Activated T-helper 2 cell treated with anti-CD3 and anti-CD28 coated beads, Interferon-gamma antibody, Interleukin-2, Interleukin-4, amounts not matched to agents 10 μg/mL and 5 μg/mL and 100 μg/mL, durations not matched to agents 14 hours and 24 hours and 36 hours (primary cell): ENCODE data around the gene C3. TPM values are rescaled to one million over a fixed set of nuclear protein-coding genes. Genes with fewer than 3 reads are reported as not detected.
"Not testable (repeated sequence)": the region's sequence is repeated elsewhere in the genome, so short reads cannot be mapped to it uniquely, and the experiment has no call there.

Experiments
- DNase-seq: peaks from one replicate; pipeline ENCODE4 v3.0.0; 2021; ENCODE audit warnings: low spot score
- H3K27ac Mint-ChIP-seq: one replicate; pipeline ENCODE4 v1.8.0; 2021; ENCODE audit warnings: mixed read lengths
- H3K27me3 Mint-ChIP-seq: one replicate; pipeline ENCODE4 v1.8.0; 2021; ENCODE audit warnings: low read depth, mixed read lengths
- H3K36me3 Mint-ChIP-seq: one replicate; pipeline ENCODE4 v1.8.0; 2021; ENCODE audit warnings: low read depth, mixed read lengths
- H3K4me1 Mint-ChIP-seq: one replicate; pipeline ENCODE4 v1.8.0; 2021; ENCODE audit warnings: low read depth, mixed read lengths
- H3K4me3 Mint-ChIP-seq: one replicate; pipeline ENCODE4 v1.8.0; 2021; ENCODE audit warnings: low read depth, mild to moderate bottlenecking, moderate library complexity, mixed read lengths
- H3K9me3 Mint-ChIP-seq: one replicate; pipeline ENCODE4 v1.8.0; 2021; ENCODE audit warnings: mixed read lengths
- intact Hi-C: fragments of 100-400 bp; cut with micrococcal nuclease; formaldehyde crosslinking; loops from one replicate; pipeline ENCODE4 v1.15.1; 2023
- total RNA-seq: library from RNA; stranded (reverse); gene quantifications from 2 replicates; pipeline ENCODE4 v1.2.3, GENCODE V29; 2022

C3 gene
- total RNA-seq, 1 donor from 2014 or later = 4.4 TPM

DNA sequence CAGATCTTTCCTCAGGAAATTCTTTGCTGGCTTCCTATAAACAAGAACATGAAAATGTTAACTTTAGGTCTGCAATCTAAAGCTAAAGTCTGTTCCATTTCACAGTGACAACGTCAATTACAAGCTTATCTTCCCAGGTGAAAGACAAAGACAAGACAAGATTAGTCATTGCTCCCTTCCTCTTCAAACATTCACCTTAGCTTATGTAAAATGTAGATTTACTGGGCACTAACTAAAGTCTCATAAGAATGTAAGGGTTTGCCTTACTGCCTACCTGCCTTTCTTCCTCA, 67.7 kb downstream of the C3 start:
- Mint-ChIP-seq H3K36me3 (peaks cover 13% of the 10 kb centered on the region), H3K27me3 (no peaks in the 10 kb centered on the region), H3K4me3 (no peak overlapping the region), H3K4me1 (peaks cover 54% of the 10 kb centered on the region), H3K27ac (peak overlapping the region; percentile 85), H3K9me3 (no peaks in the 10 kb centered on the region)
- intact Hi-C loops = no loop called here
- no peak for DNase-seq

DNA sequence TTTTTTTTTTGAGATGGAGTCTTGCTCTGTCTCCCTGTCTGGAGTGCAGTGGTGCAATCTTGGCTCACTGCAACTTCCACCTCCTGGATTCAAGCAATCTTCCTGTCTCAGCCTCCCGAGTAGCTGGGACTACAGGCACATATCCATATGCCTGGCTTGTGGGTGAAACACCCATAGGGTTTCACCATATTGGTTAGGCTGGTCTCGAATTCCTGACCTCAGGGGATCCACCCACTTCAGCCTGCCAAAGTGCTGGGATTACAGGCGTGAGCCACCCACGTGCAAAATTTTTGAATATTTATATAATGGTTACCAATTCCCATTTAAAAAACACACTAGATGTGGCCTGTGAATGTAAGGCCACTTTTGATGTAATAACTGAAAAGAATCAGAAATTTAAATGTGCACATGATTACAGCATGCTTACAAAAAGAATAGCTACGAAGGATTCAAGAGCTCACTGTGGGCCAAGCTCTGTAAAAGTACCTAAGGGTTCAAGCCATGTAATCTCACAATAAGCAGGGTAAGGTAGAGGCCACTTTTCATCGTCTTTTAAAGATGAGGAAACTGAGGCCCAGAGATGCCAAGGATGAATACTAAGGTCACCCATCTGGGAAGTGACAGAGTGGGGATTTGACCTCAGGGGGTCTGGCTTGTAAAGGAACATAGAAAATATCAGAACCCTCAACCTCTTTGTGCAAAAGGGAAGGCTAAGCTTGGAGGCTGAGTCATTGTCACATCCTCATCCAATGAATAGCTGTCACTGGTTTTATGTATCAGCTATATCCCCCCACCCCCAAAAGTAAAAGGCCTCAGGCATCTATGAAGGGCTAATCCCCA, 68.3 kb downstream of the C3 start:
- Mint-ChIP-seq H3K27ac (peak overlapping the region; percentile 85), H3K4me1 (peaks cover 49% of the 10 kb centered on the region), H3K4me3 (no peak overlapping the region), H3K9me3 (no peaks in the 10 kb centered on the region), H3K36me3 (peaks cover 8% of the 10 kb centered on the region), H3K27me3 (no peaks in the 10 kb centered on the region)
- intact Hi-C loops = no loop called here
- DNase-seq = no peak

DNA sequence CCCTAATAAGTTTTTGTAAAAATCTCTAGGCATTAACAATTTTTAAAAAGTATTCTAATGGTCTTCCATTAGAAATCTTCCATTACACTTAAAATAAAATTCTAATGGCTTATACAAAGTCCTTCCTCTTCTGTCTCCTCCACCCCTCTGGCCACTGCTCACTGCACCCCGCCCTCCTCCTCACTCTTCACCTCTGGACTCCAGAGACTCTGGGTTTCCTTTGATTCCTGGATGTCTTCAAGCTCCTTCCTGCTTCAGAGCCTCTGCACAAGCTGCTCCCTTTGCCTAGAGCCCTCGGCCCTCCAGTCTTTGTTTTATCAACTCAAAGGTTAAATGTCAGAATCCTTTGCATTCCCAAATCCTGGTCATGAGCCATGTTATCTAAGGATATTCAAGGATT, 71.3 kb downstream of the C3 start:
- Mint-ChIP-seq H3K9me3 (no peaks in the 10 kb centered on the region), H3K4me1 (peaks cover 35% of the 10 kb centered on the region), H3K27me3 (no peaks in the 10 kb centered on the region), H3K27ac (no peak overlapping the region), H3K4me3 (no peak overlapping the region), H3K36me3 (no peaks in the 10 kb centered on the region)
- DNase-seq = no peak
- intact Hi-C loops = no loop called here

DNA sequence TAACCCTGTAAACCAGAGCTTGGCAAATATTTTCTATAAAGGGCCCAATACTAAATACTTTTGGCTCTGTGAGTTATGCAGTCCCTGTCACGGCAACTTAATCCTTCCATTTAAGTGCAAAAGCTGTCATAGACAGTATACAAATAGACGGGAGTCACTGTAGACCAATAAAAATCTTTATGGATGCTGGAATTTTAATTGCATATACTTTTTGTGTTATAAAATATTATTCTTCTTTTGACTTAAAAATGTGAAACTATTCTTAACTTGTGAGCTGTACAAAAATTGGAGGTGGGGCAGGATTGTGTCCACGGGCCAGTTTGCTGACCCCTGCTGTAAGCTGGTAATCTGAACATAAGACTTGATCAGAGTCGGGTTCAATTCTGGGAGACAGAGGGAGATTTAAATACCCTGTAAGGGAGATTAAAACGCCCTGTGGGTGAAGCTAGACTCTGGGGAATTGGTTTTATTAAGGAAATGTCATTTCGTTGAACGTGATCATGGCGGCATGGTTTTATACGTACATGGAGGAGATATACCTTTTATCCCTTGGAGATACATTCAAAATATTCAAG, 72.2 kb downstream of the C3 start:
- Mint-ChIP-seq H3K9me3 (no peaks in the 10 kb centered on the region), H3K4me3 (no peak overlapping the region), H3K4me1 (peaks cover 31% of the 10 kb centered on the region), H3K27me3 (no peaks in the 10 kb centered on the region), H3K36me3 (no peaks in the 10 kb centered on the region), H3K27ac (no peak overlapping the region)
- intact Hi-C loops = no loop called here
- DNase-seq = no peak

DNA sequence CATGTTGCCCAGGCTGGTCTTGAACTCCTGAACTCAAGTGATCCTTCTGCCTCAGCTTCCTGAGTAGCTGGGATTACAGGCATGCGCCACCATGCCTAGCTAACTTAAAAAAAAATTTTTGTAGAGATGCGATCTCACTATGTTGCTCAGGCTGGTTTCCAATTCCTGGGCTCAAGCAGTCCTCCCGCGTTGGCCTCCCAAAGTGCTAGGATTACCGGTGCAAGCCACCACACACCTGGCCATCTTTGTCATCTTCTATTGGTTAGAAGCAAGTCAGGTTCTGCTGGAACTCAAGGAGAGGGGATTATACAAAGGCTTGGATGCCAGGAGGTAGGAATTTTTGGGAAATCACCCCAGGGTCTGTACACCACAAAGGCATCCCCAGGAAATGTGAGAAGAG, 75.7 kb downstream of the C3 start:
- H3K27me3 Mint-ChIP-seq = no peaks in the 10 kb centered on the region

DNA sequence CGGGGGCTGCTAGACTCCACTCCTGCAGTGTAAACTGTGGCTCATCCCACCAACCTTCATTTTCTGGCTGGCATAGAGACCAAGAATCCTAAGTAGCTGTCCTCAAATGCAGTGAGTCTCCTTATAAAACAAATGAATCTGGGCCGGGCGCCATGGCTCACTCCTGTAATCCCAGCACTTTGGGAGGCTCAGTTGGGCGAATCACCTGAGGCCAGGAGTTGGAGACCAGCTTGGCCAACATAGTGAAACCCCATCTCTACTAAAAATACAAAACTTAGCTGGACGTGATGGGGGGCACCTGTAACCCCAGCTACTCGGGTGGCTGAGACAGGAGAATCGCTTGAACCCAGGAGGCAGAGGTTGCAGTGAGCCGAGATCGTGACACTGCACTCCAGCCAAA, 80.1 kb downstream of the C3 start:
- peaks cover 39% of the 10 kb centered on the region for H3K4me1 Mint-ChIP-seq
- H3K9me3 Mint-ChIP-seq, DNase-seq, H3K4me3 Mint-ChIP-seq, H3K36me3 Mint-ChIP-seq, H3K27ac Mint-ChIP-seq, H3K27me3 Mint-ChIP-seq: not testable (repeated sequence)
- intact Hi-C loops = loop anchor here (2.0 kb wide), 1 partner anchor 34 kb away; no protein-coding TSS in a partner anchor

More for the DNA sequence above, 75.7 kb downstream of the C3 start:
- H3K4me3 Mint-ChIP-seq = no peak overlapping the region
- no peaks in the 10 kb centered on the region for H3K36me3 Mint-ChIP-seq
- DNase-seq = no peak
- H3K27ac Mint-ChIP-seq = no peak overlapping the region
- H3K4me1 Mint-ChIP-seq = peaks cover 36% of the 10 kb centered on the region
- intact Hi-C loops = no loop called here
- H3K9me3 Mint-ChIP-seq = no peaks in the 10 kb centered on the region

DNA sequence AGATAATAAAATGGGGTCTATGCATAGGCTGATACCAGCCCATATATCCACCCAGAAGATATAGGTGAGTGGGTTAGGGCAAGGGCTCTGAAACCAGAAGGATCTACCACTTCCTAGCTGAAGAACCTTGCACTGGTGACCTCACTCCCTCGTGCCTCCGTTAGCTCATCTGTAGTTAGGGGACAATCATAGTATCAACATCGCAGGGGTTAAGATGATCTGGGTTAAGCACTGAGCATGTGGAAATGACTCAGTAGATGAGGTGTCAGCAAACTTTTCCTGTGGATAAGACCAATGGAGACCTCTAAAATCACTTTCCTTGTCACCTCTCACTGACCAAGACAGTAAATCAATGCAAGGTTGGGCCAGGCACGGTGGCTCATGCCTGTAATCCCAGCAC, 81.0 kb downstream of the C3 start:
- H3K4me3 Mint-ChIP-seq = no peak overlapping the region
- intact Hi-C loops = loop anchor here (1.0 kb wide), 1 partner anchor 39 kb away; no protein-coding TSS in a partner anchor
- H3K36me3 Mint-ChIP-seq = peaks cover under 1% of the 10 kb centered on the region
- no peaks in the 10 kb centered on the region for H3K27me3 Mint-ChIP-seq
- H3K27ac Mint-ChIP-seq = peak overlapping the region; percentile 45
- no peak for DNase-seq
- no peaks in the 10 kb centered on the region for H3K9me3 Mint-ChIP-seq
- peaks cover 37% of the 10 kb centered on the region for H3K4me1 Mint-ChIP-seq

DNA sequence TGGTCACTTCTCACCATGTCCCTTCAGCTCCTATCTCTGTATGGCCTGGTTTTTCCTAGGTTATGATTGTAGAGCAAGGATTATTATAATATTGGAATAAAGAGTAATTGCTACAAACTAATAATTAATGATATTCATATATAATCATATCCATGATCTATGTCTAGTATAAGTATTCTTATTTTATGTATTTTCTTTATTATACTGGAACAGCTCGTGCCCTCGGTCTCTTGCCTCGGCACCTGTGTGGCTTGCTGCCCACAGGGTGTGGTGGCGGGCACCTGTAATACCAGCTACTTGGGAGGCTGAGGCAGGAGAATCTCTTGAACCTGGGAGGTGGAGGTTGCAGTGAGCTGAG, 87.0 kb downstream of the C3 start:
- not testable (repeated sequence) for H3K4me3 Mint-ChIP-seq, H3K27ac Mint-ChIP-seq, H3K9me3 Mint-ChIP-seq, H3K27me3 Mint-ChIP-seq, H3K36me3 Mint-ChIP-seq, DNase-seq
- intact Hi-C loops = loop anchor here (2.0 kb wide), 1 partner anchor 17 kb away; no protein-coding TSS in a partner anchor
- peaks cover 30% of the 10 kb centered on the region for H3K4me1 Mint-ChIP-seq

DNA sequence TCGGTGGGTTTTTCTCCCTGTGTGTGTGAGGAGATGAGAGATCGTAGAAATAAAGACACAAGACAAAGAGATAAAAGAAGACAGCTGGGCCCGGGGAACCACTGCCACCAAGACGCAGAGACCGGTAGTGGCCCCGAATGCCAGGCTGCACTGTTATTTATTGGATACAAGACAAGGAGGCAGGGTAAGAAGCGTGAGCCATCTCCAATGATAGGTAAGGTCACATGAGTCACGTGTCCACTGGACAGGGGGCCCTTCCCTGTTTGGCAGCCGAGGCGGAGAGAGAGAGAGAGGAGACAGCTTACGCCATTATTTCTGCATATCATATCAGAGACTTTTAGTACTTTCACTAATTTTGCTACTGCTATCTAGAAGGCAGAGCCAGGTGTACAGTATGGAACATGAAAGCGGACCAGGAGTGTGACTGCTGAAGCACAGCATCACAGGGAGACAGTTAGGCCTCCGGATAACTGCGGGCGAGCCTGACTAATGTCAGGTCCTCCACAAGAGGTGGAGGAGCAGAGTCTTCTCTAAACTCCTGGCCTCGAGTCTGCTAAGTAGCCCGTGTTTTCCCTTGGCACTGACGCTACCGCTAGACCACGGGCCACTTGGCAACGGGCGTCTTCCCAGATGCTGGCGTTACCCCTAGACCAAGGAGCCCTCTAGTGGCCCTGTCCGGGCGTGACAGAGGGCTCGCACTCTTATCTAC, 87.5 kb downstream of the C3 start:
- H3K4me1 Mint-ChIP-seq = peaks cover 25% of the 10 kb centered on the region
- not testable (repeated sequence) for H3K27me3 Mint-ChIP-seq, H3K4me3 Mint-ChIP-seq, H3K9me3 Mint-ChIP-seq, H3K27ac Mint-ChIP-seq, H3K36me3 Mint-ChIP-seq
- intact Hi-C loops = loop anchor here (1.0 to 2.0 kb wide), 4 partner anchors 16 to 230 kb away; no protein-coding TSS in a partner anchor
- peak; percentile 32 for DNase-seq

DNA sequence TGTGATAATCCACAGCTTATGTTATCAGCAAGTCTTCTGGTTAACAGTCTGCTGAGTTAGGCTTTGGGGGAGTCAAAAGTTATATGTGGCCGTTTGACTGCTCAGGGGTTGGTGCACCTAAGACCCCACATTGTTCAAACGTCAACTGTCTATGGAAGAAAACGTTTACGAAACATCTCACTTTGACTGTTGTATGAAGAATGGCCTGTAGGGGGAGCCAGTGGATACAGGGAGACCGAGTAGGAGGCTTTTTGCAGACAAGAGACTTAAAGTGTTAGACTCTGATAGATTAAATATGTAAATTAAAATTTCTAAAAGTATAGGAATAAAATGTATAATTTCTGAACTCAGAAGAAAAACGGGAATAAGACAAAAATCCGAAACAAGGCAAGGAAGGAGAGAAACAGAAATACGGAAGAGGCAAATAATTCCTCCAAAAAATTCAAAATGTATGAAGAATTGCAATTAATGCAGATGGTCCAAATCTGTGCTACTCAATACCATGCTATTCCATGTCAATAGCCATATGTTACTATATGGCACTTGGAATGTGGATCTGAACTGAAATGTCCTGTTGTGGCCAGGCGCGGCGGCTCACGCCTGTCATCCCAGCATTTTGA, 88.3 kb downstream of the C3 start:
- Mint-ChIP-seq H3K4me3 (no peak overlapping the region), H3K4me1 (peaks cover 25% of the 10 kb centered on the region), H3K36me3 (peaks cover 3% of the 10 kb centered on the region), H3K27ac (no peak overlapping the region), H3K9me3 (peaks cover 6% of the 10 kb centered on the region), H3K27me3 (peaks cover 2% of the 10 kb centered on the region)
- intact Hi-C loops = loop anchor here (1.0 to 2.0 kb wide), 4 partner anchors 15 to 231 kb away; no protein-coding TSS in a partner anchor
- DNase-seq = peak; percentile 71
